ENCODE data around the gene CEP85.

DNA sequence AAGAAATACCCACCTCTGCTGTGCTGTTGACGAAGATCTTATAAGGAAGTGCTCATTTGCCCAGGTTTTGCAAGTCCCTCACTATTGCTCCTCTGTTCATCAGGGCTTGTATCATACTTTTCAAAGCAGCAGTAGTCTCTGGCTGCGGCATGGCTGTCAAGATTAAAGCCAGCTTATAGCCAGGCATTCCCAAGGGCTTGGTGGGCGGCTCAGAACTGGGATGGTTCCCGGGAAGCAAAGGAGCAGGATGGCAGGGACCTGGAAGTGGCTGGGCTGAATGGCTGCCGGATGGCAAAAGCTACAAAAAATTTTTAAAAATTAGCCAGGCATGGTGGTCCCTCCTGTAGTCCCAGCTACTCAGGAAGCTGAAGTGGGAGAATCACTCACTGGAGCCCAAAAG lies 29.2 kb downstream of the CEP85 start:
- TF ChIP-seq, protein P1, sequence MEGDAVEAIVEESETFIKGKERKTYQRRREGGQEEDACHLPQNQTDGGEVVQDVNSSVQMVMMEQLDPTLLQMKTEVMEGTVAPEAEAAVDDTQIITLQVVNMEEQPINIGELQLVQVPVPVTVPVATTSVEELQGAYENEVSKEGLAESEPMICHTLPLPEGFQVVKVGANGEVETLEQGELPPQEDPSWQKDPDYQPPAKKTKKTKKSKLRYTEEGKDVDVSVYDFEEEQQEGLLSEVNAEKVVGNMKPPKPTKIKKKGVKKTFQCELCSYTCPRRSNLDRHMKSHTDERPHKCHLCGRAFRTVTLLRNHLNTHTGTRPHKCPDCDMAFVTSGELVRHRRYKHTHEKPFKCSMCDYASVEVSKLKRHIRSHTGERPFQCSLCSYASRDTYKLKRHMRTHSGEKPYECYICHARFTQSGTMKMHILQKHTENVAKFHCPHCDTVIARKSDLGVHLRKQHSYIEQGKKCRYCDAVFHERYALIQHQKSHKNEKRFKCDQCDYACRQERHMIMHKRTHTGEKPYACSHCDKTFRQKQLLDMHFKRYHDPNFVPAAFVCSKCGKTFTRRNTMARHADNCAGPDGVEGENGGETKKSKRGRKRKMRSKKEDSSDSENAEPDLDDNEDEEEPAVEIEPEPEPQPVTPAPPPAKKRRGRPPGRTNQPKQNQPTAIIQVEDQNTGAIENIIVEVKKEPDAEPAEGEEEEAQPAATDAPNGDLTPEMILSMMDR (IDR thresholded peaks at IDR 0.05), result no peak
- TF ChIP-seq POLR2A (IDR thresholded peaks at IDR 0.05), result no peak
- TF ChIP-seq POLR2AphosphoS5 (IDR thresholded peaks at IDR 0.05), result no peak

Measured in upper lobe of left lung (tissue), 4 donors.